Measurements from ENCODE around the gene TNFRSF9. TPM values are rescaled to one million over a fixed set of nuclear protein-coding genes. Genes with fewer than 3 reads are reported as not detected.

Gene TNFRSF9
- total and polyA plus RNA-seq, 8 donors = 0.08 to 1.4 (median 0.27) TPM; not detected in 3

GRCh38 chr1:7962014-7962335 is 21.3 kb upstream of the TNFRSF9 start:
- ATAC-seq = peak in 2 of 4 donors; percentile 1 to 3
- no peak for FAIRE-seq
- H3K27me3 ChIP-seq = no peaks in the 10 kb centered on the region

GRCh38 chr1:7961216-7962013 is 20.8 kb upstream of the TNFRSF9 start, which contains the start of gene PARK7:
Gene PARK7, plus strand, starts transcription at chr1:7961711. Its CDS starts 1,075 bp downstream, at chr1:7962786.
- TF ChIP-seq CTCF (IDR thresholded peaks at IDR 0.05) = peak in 2 of 4 donors; percentile 22 to 32

More at GRCh38 chr1:7962014-7962335, 21.3 kb upstream of the TNFRSF9 start:
- H3K27ac ChIP-seq = peak overlapping the region; percentile 78 to 89 (median 82)
- peaks cover 5 to 15% (median 6%) of the 10 kb centered on the region in 3 donors for H3K4me1 ChIP-seq
- peak overlapping the region; percentile 62 to 97 (median 70) for H3K4me3 ChIP-seq
- intact Hi-C loops (cut with DNase I) = no loop called here
- no peaks in the 10 kb centered on the region for H3K9me3 ChIP-seq
- no peak for DNase-seq
- H3K36me3 ChIP-seq = peaks cover 0 to 28% (median 14%) of the 10 kb centered on the region in 3 donors
- no peak for TF ChIP-seq CTCF (IDR thresholded peaks at IDR 0.05)
- 0% methylated on average over 10 of the region's 10 CpGs for WGBS, 2 donors

GRCh38 chr1:7960867-7961215 is 20.2 kb upstream of the TNFRSF9 start:
- DNase-seq (no peak), FAIRE-seq (no peak), ATAC-seq (no peak)
- H3K4me3 ChIP-seq = peak overlapping the region; percentile 34 to 97 (median 70)
- intact Hi-C loops (cut with DNase I) = no loop called here
- no peaks in the 10 kb centered on the region for H3K27me3 ChIP-seq
- H3K4me1 ChIP-seq = peaks cover 5 to 15% (median 6%) of the 10 kb centered on the region in 3 donors
- peak overlapping the region; percentile 78 to 89 (median 82) for H3K27ac ChIP-seq
- no peak for TF ChIP-seq CTCF (IDR thresholded peaks at IDR 0.05)
- H3K9me3 ChIP-seq = no peaks in the 10 kb centered on the region
- WGBS, 2 donors = 1% methylated on average over 3 of the region's 3 CpGs
- peaks cover 0 to 23% (median 9%) of the 10 kb centered on the region in 3 donors for H3K36me3 ChIP-seq

More at GRCh38 chr1:7961216-7962013, 20.8 kb upstream of the TNFRSF9 start, which contains the start of gene PARK7:
- intact Hi-C loops (cut with DNase I) = no loop called here
- WGBS, 2 donors = 0% methylated on average over 76 to 81 of the region's 81 CpGs
- peaks cover 5 to 15% (median 6%) of the 10 kb centered on the region in 3 donors for H3K4me1 ChIP-seq
- ATAC-seq (peak; percentile 96 to 98 (median 97)), DNase-seq (peak; percentile 98 to 100 (median 99)), FAIRE-seq (peak; percentile 57)
- peaks cover 0 to 28% (median 14%) of the 10 kb centered on the region in 3 donors for H3K36me3 ChIP-seq
- peak within 1 kb of the TSS; percentile 78 to 89 (median 82) for H3K27ac ChIP-seq
- H3K27me3 ChIP-seq = no peaks in the 10 kb centered on the region
- H3K9me3 ChIP-seq = no peaks in the 10 kb centered on the region
- peak within 1 kb of the TSS; percentile 62 to 97 (median 70) for H3K4me3 ChIP-seq

GRCh38 chr1:7960165-7960564 is 19.5 kb upstream of the TNFRSF9 start:
- H3K27ac ChIP-seq = no peak overlapping the region
- no peak for FAIRE-seq
- ATAC-seq = no peak
- peak overlapping the region in 1 of 4 donors; percentile 71 for H3K4me3 ChIP-seq
- no peak for TF ChIP-seq CTCF (IDR thresholded peaks at IDR 0.05)
- no peaks in the 10 kb centered on the region for H3K9me3 ChIP-seq
- DNase-seq = no peak
- no peaks in the 10 kb centered on the region for H3K27me3 ChIP-seq
- 77 to 81% methylated on average over 2 of the region's 2 CpGs for WGBS, 2 donors
- H3K4me1 ChIP-seq = peaks cover 5 to 15% (median 6%) of the 10 kb centered on the region in 3 donors
- intact Hi-C loops (cut with DNase I) = no loop called here
- H3K36me3 ChIP-seq = peaks cover 0 to 16% (median 4%) of the 10 kb centered on the region in 3 donors

Data from pancreas (tissue), 10 donors.